GM12872 (cell line): ENCODE measurements around the gene EVI2B.

Experiments
- CTCF ChIP-seq: IDR thresholded peaks from 3 replicates; pipeline ENCODE4 v1.5.1; 2011; ENCODE audit warnings: low read depth, mild to moderate bottlenecking, low read length, moderate library complexity; ENCODE audit not compliant: insufficient read depth

Gene EVI2B

GRCh38 chr17:31313982-31314781 lies at the start of gene EVI2B:
EVI2B (minus strand) TSS chr17:31314054; CDS start chr17:31305609, 8,445 bp downstream.
- TF ChIP-seq CTCF, result no peak

GRCh38 chr17:31357839-31358394 lies 44.1 kb upstream of the EVI2B start:
- no peak for TF ChIP-seq CTCF

GRCh38 chr17:31357091-31357490 lies 43.2 kb upstream of the EVI2B start:
- TF ChIP-seq CTCF, result no peak

GRCh38 chr17:31355935-31356334 lies 42.1 kb upstream of the EVI2B start:
- no peak for TF ChIP-seq CTCF

GRCh38 chr17:31349454-31349853 lies 35.6 kb upstream of the EVI2B start:
- TF ChIP-seq CTCF, result no peak

- no peak for TF ChIP-seq CTCF
Measured at GRCh38 chr17:31339906-31340661, 26.2 kb upstream of the EVI2B start.

- no peak for TF ChIP-seq CTCF
Measured at GRCh38 chr17:31329221-31329620, 15.4 kb upstream of the EVI2B start.
